IPS DF 6.9 (cell line): Measurements from ENCODE around the gene ADGRL3.
"Not testable (repeated sequence)": the region's sequence is repeated elsewhere in the genome, so short reads cannot be mapped to it uniquely, and the experiment has no call there.

Experiments
- DNase-seq: peaks from one replicate; pipeline ENCODE4 v3.0.0-alpha.2; 2013; ENCODE audit warnings: low read depth, low spot score
- H3K27ac ChIP-seq: one replicate; pipeline ENCODE4 v1.5.1; 2013; ENCODE audit warnings: low read length, control low read depth
- H3K27me3 ChIP-seq: 2 replicates; pipeline ENCODE4 v1.6.1; 2013; ENCODE audit warnings: mild to moderate bottlenecking, low read length; ENCODE audit not compliant: control insufficient read depth, insufficient read depth
- H3K36me3 ChIP-seq: 2 replicates; pipeline ENCODE4 v1.6.1; 2013; ENCODE audit warnings: low read length; ENCODE audit not compliant: control insufficient read depth, insufficient read depth
- H3K4me1 ChIP-seq: 2 replicates; pipeline ENCODE4 v1.6.1; 2013; ENCODE audit warnings: low read length; ENCODE audit not compliant: control insufficient read depth, insufficient read depth
- H3K4me3 ChIP-seq: 2 replicates; pipeline ENCODE4 v1.5.1; 2013; ENCODE audit warnings: mild to moderate bottlenecking, low read length
- H3K9me3 ChIP-seq: 2 replicates; pipeline ENCODE4 v1.6.1; 2013; ENCODE audit warnings: low read length, inconsistent platforms; ENCODE audit not compliant: control insufficient read depth, insufficient read depth
- WGBS: extraction: QIAGEN DNeasy Blood & Tissue Kit; methylation state at CpG from one replicate; pipeline ENCODE4 v1.1.7; 2013; ENCODE audit warnings: mixed read lengths, missing lambda C conversion rate; ENCODE audit not compliant: insufficient read length, insufficient coverage; 5-methylcytosine and 5-hydroxymethylcytosine counted together

The ADGRL3 gene

GRCh38 chr4:61376301-61376700 lies 176.2 kb downstream of the ADGRL3 start:
- no peak for DNase-seq
- no peaks in the 10 kb centered on the region for H3K27me3 ChIP-seq
- no peaks in the 10 kb centered on the region for H3K9me3 ChIP-seq
- no peaks in the 10 kb centered on the region for H3K4me1 ChIP-seq
- no CpG with 5 or more reads among the region's 3 CpGs for WGBS
- no peaks in the 10 kb centered on the region for H3K36me3 ChIP-seq
- H3K4me3 ChIP-seq, result no peak overlapping the region
- H3K27ac ChIP-seq, result no peak overlapping the region

- Histone ChIP-seq H3K27ac (no peak overlapping the region), H3K4me3 (no peak overlapping the region), H3K9me3 (no peaks in the 10 kb centered on the region), H3K27me3 (no peaks in the 10 kb centered on the region), H3K36me3 (no peaks in the 10 kb centered on the region), H3K4me1 (no peaks in the 10 kb centered on the region)
- WGBS, result no CpG with 5 or more reads among the region's 1 CpG
- DNase-seq, result no peak
Measured at GRCh38 chr4:61379406-61379805, 179.3 kb downstream of the ADGRL3 start.

GRCh38 chr4:61380865-61381264 lies 180.7 kb downstream of the ADGRL3 start:
- H3K9me3 ChIP-seq, result no peaks in the 10 kb centered on the region
- H3K4me1 ChIP-seq, result no peaks in the 10 kb centered on the region
- no CpG with 5 or more reads among the region's 2 CpGs for WGBS
- H3K27ac ChIP-seq, result no peak overlapping the region
- no peaks in the 10 kb centered on the region for H3K36me3 ChIP-seq
- no peaks in the 10 kb centered on the region for H3K27me3 ChIP-seq
- no peak overlapping the region for H3K4me3 ChIP-seq
- no peak for DNase-seq

GRCh38 chr4:61385256-61385655 lies 185.1 kb downstream of the ADGRL3 start:
- WGBS, result no CpG with 5 or more reads among the region's 4 CpGs

GRCh38 chr4:61387372-61387771 lies 187.2 kb downstream of the ADGRL3 start:
- not testable (repeated sequence) for H3K27me3 ChIP-seq, H3K4me3 ChIP-seq, H3K36me3 ChIP-seq, H3K9me3 ChIP-seq, H3K4me1 ChIP-seq, DNase-seq, H3K27ac ChIP-seq
- whole genome bisulfite sequencing, result no CpG with 5 or more reads among the region's 7 CpGs

More at GRCh38 chr4:61385256-61385655, 185.1 kb downstream of the ADGRL3 start:
- Histone ChIP-seq H3K9me3 (no peaks in the 10 kb centered on the region), H3K27ac (no peak overlapping the region), H3K27me3 (no peaks in the 10 kb centered on the region; the same call in 1 of the 2 replicates), H3K4me3 (no peak overlapping the region), H3K4me1 (peaks cover 2% of the 10 kb centered on the region; the same call in 1 of the 2 replicates), H3K36me3 (no peaks in the 10 kb centered on the region)
- no peak for DNase-seq

GRCh38 chr4:61389640-61390039 lies 189.5 kb downstream of the ADGRL3 start:
- no CpG with 5 or more reads among the region's 2 CpGs for WGBS
- Histone ChIP-seq H3K9me3 (no peaks in the 10 kb centered on the region), H3K4me1 (peaks cover 2% of the 10 kb centered on the region; the same call in 1 of the 2 replicates), H3K27ac (no peak overlapping the region), H3K4me3 (no peak overlapping the region), H3K36me3 (no peaks in the 10 kb centered on the region), H3K27me3 (no peaks in the 10 kb centered on the region; the same call in 1 of the 2 replicates)
- DNase-seq, result no peak

GRCh38 chr4:61395754-61396153 lies 195.6 kb downstream of the ADGRL3 start:
- DNase-seq, result no peak
- peaks cover 3% of the 10 kb centered on the region; the same call in 1 of the 2 replicates for H3K4me1 ChIP-seq
- WGBS, result no CpG with 5 or more reads among the region's 3 CpGs
- H3K9me3 ChIP-seq, result no peaks in the 10 kb centered on the region
- H3K27ac ChIP-seq, result no peak overlapping the region
- no peak overlapping the region for H3K4me3 ChIP-seq
- H3K27me3 ChIP-seq, result no peaks in the 10 kb centered on the region
- no peaks in the 10 kb centered on the region for H3K36me3 ChIP-seq

- no peak overlapping the region for H3K27ac ChIP-seq
- H3K9me3 ChIP-seq, result no peaks in the 10 kb centered on the region
- DNase-seq, result no peak
- H3K27me3 ChIP-seq, result no peaks in the 10 kb centered on the region
- WGBS, result no CpG with 5 or more reads among the region's 1 CpG
- H3K4me1 ChIP-seq, result peaks cover 3% of the 10 kb centered on the region; the same call in 1 of the 2 replicates
- H3K4me3 ChIP-seq, result no peak overlapping the region
- H3K36me3 ChIP-seq, result no peaks in the 10 kb centered on the region
Measured at GRCh38 chr4:61397174-61397573, 197.0 kb downstream of the ADGRL3 start.

GRCh38 chr4:61400439-61401038 lies 200.4 kb downstream of the ADGRL3 start:
- Histone ChIP-seq H3K9me3 (no peaks in the 10 kb centered on the region), H3K4me1 (peaks cover 3% of the 10 kb centered on the region; the same call in 1 of the 2 replicates), H3K4me3 (no peak overlapping the region), H3K27me3 (no peaks in the 10 kb centered on the region), H3K36me3 (no peaks in the 10 kb centered on the region), H3K27ac (no peak overlapping the region)
- no peak for DNase-seq
- no CpG with 5 or more reads among the region's 1 CpG for WGBS

- DNase-seq, result no peak
- Histone ChIP-seq H3K4me1 (0 out of 2 replicates have a peak, but pooled peaks cover 1% of the 10 kb centered on the region), H3K9me3 (no peaks in the 10 kb centered on the region)
Measured at GRCh38 chr4:61401771-61402170, 201.6 kb downstream of the ADGRL3 start.

GRCh38 chr4:61405307-61405706 lies 205.2 kb downstream of the ADGRL3 start:
- Histone ChIP-seq H3K36me3 (no peaks in the 10 kb centered on the region), H3K4me1 (no peaks in the 10 kb centered on the region), H3K4me3 (no peak overlapping the region), H3K27ac (no peak overlapping the region), H3K9me3 (no peaks in the 10 kb centered on the region), H3K27me3 (no peaks in the 10 kb centered on the region)
- no CpG with 5 or more reads among the region's 1 CpG for WGBS
- no peak for DNase-seq

More at GRCh38 chr4:61401771-61402170, 201.6 kb downstream of the ADGRL3 start:
- Histone ChIP-seq H3K4me3 (no peak overlapping the region), H3K27ac (no peak overlapping the region), H3K36me3 (no peaks in the 10 kb centered on the region), H3K27me3 (no peaks in the 10 kb centered on the region)
